Loucy (cell line): ENCODE results near the gene CNDP1.

Source experiments
- EZH2phosphoT487 ChIP-seq: fragments of 200-600 bp; IDR thresholded peaks from 2 replicates; pipeline ENCODE4 v1.6.1; 2018; ENCODE audit warnings: antibody characterized with exemption, mild to moderate bottlenecking, moderate library complexity, borderline replicate concordance
- TF ChIP-seq, protein P1 (sequence below): fragments of 200-600 bp; sonication (generic); conservative IDR thresholded peaks from 2 replicates; pipeline ENCODE4 v1.5.1; 2014; ENCODE audit warnings: mild to moderate bottlenecking, antibody characterized with exemption, low read length

DNA sequence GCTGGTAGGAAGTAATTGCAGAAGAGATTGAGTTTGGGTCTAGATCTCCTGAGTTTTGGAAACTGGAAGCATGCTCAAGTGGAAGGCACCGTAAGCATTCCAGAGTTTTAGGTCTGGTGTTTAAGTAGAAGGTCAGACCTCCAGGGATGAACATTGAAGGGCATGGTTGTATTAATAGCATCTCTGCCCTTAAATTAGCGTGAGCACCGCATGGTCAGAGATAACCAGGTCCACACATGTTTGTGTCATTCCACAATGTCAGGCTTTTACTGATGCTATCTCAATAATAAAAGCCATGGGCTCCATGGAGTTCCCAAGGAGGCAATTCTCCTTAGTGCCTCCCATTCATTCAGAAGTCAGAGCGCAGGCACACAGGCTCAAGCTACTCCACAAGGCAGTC lies 35.1 kb downstream of the CNDP1 start:
- TF ChIP-seq, protein P1, sequence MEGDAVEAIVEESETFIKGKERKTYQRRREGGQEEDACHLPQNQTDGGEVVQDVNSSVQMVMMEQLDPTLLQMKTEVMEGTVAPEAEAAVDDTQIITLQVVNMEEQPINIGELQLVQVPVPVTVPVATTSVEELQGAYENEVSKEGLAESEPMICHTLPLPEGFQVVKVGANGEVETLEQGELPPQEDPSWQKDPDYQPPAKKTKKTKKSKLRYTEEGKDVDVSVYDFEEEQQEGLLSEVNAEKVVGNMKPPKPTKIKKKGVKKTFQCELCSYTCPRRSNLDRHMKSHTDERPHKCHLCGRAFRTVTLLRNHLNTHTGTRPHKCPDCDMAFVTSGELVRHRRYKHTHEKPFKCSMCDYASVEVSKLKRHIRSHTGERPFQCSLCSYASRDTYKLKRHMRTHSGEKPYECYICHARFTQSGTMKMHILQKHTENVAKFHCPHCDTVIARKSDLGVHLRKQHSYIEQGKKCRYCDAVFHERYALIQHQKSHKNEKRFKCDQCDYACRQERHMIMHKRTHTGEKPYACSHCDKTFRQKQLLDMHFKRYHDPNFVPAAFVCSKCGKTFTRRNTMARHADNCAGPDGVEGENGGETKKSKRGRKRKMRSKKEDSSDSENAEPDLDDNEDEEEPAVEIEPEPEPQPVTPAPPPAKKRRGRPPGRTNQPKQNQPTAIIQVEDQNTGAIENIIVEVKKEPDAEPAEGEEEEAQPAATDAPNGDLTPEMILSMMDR, result no peak
- TF ChIP-seq EZH2phosphoT487, result no peak
